GM12878 (cell line): ENCODE measurements around the gene PCGF1. TPM values are rescaled to one million over a fixed set of nuclear protein-coding genes. Genes with fewer than 3 reads are reported as not detected.

ENCODE experiments used
- ATAC-seq: fragments of 200-7000 bp; cut with Tn5 transposase; 3 replicates; pipeline ENCODE4 v1.9.1; 2020; ENCODE audit warnings: mild to moderate bottlenecking, moderate library complexity
- BruUV-seq: library from RNA; stranded (reverse); fragments of 400-500 nt; replicated peaks from 2 replicates; lab custom pipeline; 2021; lab: Mats Ljungman, UMichigan
- CTCF ChIA-PET: fragments of 300-600 bp; sonication (Branson Sonifier 250); formaldehyde crosslinking; extraction: SDS; loops from one replicate; lab custom pipeline; 2021; ENCODE audit warnings: inconsistent platforms; lab: Yijun Ruan, JAX
- POLR2A ChIA-PET: fragments of 350-600 bp; formaldehyde crosslinking; extraction: SDS; loops from one replicate; lab custom pipeline; 2021; ENCODE audit warnings: inconsistent platforms; lab: Charles Lee
- RAD21 ChIA-PET: fragments of 300-600 bp; sonication (Branson Sonifier 250); formaldehyde crosslinking; loops from one replicate; lab custom pipeline; 2023; ENCODE audit warnings: antibody characterized with exemption; ENCODE audit not compliant: unreplicated experiment; lab: Charles Lee
- SMC1A ChIA-PET: fragments of 300-600 bp; sonication (Branson Sonifier 250); formaldehyde crosslinking; loops from one replicate; lab custom pipeline; 2023; ENCODE audit not compliant: unreplicated experiment, uncharacterized antibody; lab: Charles Lee
- DNase-seq: peaks from one replicate; pipeline ENCODE4 v3.0.0-alpha.2; 2011; ENCODE audit warnings: low read depth, low spot score
- FAIRE-seq: peaks from 3 replicates; lab custom pipeline; 2011; peaks lifted over from hg19 to GRCh38; lab: Jason Lieb, UNC
- H2AFZ ChIP-seq: 2 replicates; pipeline ENCODE4 v1.6.0; 2011; ENCODE audit warnings: low read depth, low read length, control low read depth; ENCODE audit not compliant: control insufficient read depth
- H3K27ac ChIP-seq: 2 replicates; pipeline ENCODE4 v1.5.1; 2011; ENCODE audit warnings: control low read depth; ENCODE audit not compliant: control insufficient read depth, insufficient read depth
- H3K27me3 ChIP-seq, 2 experiments: replicated peaks in 1 of 2; 2 replicates each; pipeline versions ENCODE4 v1.6.0 to v1.6.1; 2011; ENCODE audit warnings: low read length in 1 of 2; ENCODE audit not compliant: control insufficient read depth in 2 of 2, insufficient read depth in 2 of 2
- H3K36me3 ChIP-seq, 2 experiments: 2 replicates each; pipeline ENCODE4 v1.5.1; 2011; ENCODE audit warnings: low read length in 1 of 2; ENCODE audit not compliant: control insufficient read depth in 2 of 2, insufficient read depth in 2 of 2
- H3K4me1 ChIP-seq: 2 replicates; pipeline ENCODE4 v1.6.1; 2011; ENCODE audit warnings: mild to moderate bottlenecking, low read length, moderate library complexity, mixed read lengths; ENCODE audit not compliant: control insufficient read depth, insufficient read depth
- H3K4me2 ChIP-seq: 2 replicates; pipeline ENCODE4 v1.6.0; 2011; ENCODE audit warnings: control low read depth; ENCODE audit not compliant: control insufficient read depth, insufficient read depth
- H3K4me3 ChIP-seq: fragments of 200-600 bp; sonication (generic); 2 replicates; pipeline ENCODE4 v1.5.1; 2016
- H3K79me2 ChIP-seq: 2 replicates; pipeline ENCODE4 v1.6.0; 2011; ENCODE audit warnings: low read length; ENCODE audit not compliant: control insufficient read depth, insufficient read depth
- H3K9ac ChIP-seq: 2 replicates; pipeline ENCODE4 v1.8.0; 2011; ENCODE audit warnings: low read length, control low read depth, mixed read lengths; ENCODE audit not compliant: control insufficient read depth, insufficient read depth
- H3K9me3 ChIP-seq: replicated peaks from 3 replicates; pipeline ENCODE4 v1.5.1; 2011; ENCODE audit warnings: mild to moderate bottlenecking, low read length; ENCODE audit not compliant: control insufficient read depth, insufficient read depth
- H4K20me1 ChIP-seq: 2 replicates; pipeline ENCODE4 v1.6.0; 2011; ENCODE audit not compliant: control insufficient read depth, insufficient read depth
- EGR1 ChIP-seq, 2 experiments: IDR thresholded peaks; 1 replicate in 1 of 2; 2 replicates in 1 of 2; pipeline ENCODE4 v1.6.1; 2011 to 2012; ENCODE audit warnings: low read depth in 2 of 2, low read length in 2 of 2, borderline replicate concordance in 1 of 2, mild to moderate bottlenecking in 1 of 2, moderate library complexity in 1 of 2
- ELK1 ChIP-seq: IDR thresholded peaks from 2 replicates; pipeline ENCODE4 v1.6.1; 2012; ENCODE audit warnings: low read depth, low read length, improper control_type of control experiment
- NFIC ChIP-seq: IDR thresholded peaks from 2 replicates; pipeline ENCODE4 v1.6.1; 2012; ENCODE audit warnings: low read depth, mild to moderate bottlenecking, inconsistent platforms, low read length, moderate library complexity
- SP1 ChIP-seq: IDR thresholded peaks from one replicate; pipeline ENCODE4 v1.6.1; 2011; ENCODE audit warnings: low read depth, low read length
- ZNF274 ChIP-seq: IDR thresholded peaks from one replicate; pipeline ENCODE4 v1.8.0; 2011; ENCODE audit not compliant: insufficient read length, insufficient read depth
- WGBS: methylation state at CpG from one replicate; pipeline ENCODE4 v1.1.6; 2016; ENCODE audit warnings: low lambda C conversion rate; ENCODE audit not compliant: insufficient replicate concordance, insufficient coverage; ENCODE audit errors: missing lambda C conversion rate; 5-methylcytosine and 5-hydroxymethylcytosine counted together
- in situ Hi-C: fragments of 300-500 bp; cut with MboI; formaldehyde crosslinking; loops from 9 replicates; pipeline ENCODE4 v1.14.3; 2018; ENCODE audit warnings: mixed read lengths
- intact Hi-C: fragments of 100-400 bp; cut with micrococcal nuclease; formaldehyde crosslinking; loops from one replicate; pipeline ENCODE4 v1.14.2; 2022; ENCODE audit not compliant: unreplicated experiment
- polyA plus RNA-seq, 11 experiments: library from polyadenylated mRNA; depleted of rRNA in 4 of 11; unstranded in 6 of 11; stranded (reverse) in 5 of 11; fragments of >200 nt; fragmentation: Nextera tagmentation in 4 of 11; fragmentation: Illumina TruSeq in 1 of 11; extraction: Ambion mirVana in 4 of 11; extraction: Trizol in 1 of 11; gene quantifications; 1 replicate in 1 of 11; 2 replicates in 10 of 11; pipeline versions ENCODE4 v1.2.1 to v1.2.3, GENCODE V29; 2011 to 2016; ENCODE audit warnings: inconsistent platforms in 2 of 11, missing spikeins in 2 of 11, low read depth in 1 of 11
- total RNA-seq, 4 experiments: library from RNA; depleted of rRNA in 3 of 4; stranded (reverse); fragments of >200 nt in 3 of 4; fragmentation: Illumina TruSeq in 1 of 4; extraction: Trizol in 1 of 4; gene quantifications; 2 replicates each; pipeline versions ENCODE4 v1.2.1 to v1.2.3, GENCODE V29; 2013 to 2021
- TF ChIP-seq, protein P1 (sequence below): IDR thresholded peaks from 2 replicates; pipeline ENCODE4 v1.6.1; 2011; ENCODE audit warnings: mild to moderate bottlenecking, low read depth, low read length, moderate library complexity; ENCODE audit not compliant: insufficient replicate concordance

The PCGF1 gene
- total and polyA plus RNA-seq, 10 of the 15 experiments (the other 5 are each of a cell fraction or from before 2014, with no cell fraction given): 23.1 to 50.8 (median 27.4) TPM

- H3K4me2 ChIP-seq: peak overlapping the region; percentile 96
- peaks cover 27% of the 10 kb centered on the region for H3K79me2 ChIP-seq
- ChIA-PET CTCF (interaction anchor here (0.5 to 19.4 kb wide), 16 partner anchors 9 to 149 kb away, joined by 3 to 280 read pairs (median 6); partner anchors contain the start of genes AUP1, DQX1, HTRA2 and INO80B), SMC1A (interaction anchor here (0.7 to 5.7 kb wide), 12 partner anchors 8 to 107 kb away, joined by 3 to 128 read pairs (median 7); partner anchors contain the start of genes C2orf81, HTRA2, INO80B and MRPL53), RAD21 (interaction anchor here (0.6 to 5.9 kb wide), 13 partner anchors 9 to 657 kb away, joined by 3 to 121 read pairs (median 5); partner anchors contain the start of genes AUP1, DQX1, HTRA2 and INO80B), POLR2A (interaction anchor here (0.7 to 3.6 kb wide), 13 partner anchors 9 to 119 kb away, joined by 3 to 44 read pairs (median 5); partner anchors contain the start of genes AUP1, HTRA2, INO80B and MOGS)
- in situ Hi-C loops (loop anchor here (10.0 kb wide), 1 partner anchor 103 kb away; no protein-coding TSS in a partner anchor), intact Hi-C loops (no loop called here)
- no peaks in the 10 kb centered on the region; the same call in 1 of the 2 replicates for H4K20me1 ChIP-seq
- H3K4me1 ChIP-seq: peaks cover 13% of the 10 kb centered on the region
- no peaks in the 10 kb centered on the region; a peak in 1 of 4 replicates for H3K27me3 ChIP-seq
- peak overlapping the region; percentile 97 for H3K4me3 ChIP-seq
- DNase-seq (no peak), ATAC-seq (no peak), FAIRE-seq (no peak)
- H3K36me3 ChIP-seq: no peaks in the 10 kb centered on the region
- H3K9me3 ChIP-seq: no peaks in the 10 kb centered on the region
- no peak overlapping the region for H2AFZ ChIP-seq
- H3K9ac ChIP-seq: peak overlapping the region; percentile 91
- WGBS: 61% methylated on average over 3 of the region's 3 CpGs
- no TSS peak for BruUV-seq
- TF ChIP-seq NFIC: no peak
- no peak for TF ChIP-seq EGR1 (IDR thresholded peaks at IDR 0.05; ENCODE audit: borderline replicate concordance in 1 of 2, low read depth in 2 of 2, low read length in 2 of 2)
- TF ChIP-seq SP1: no peak
- TF ChIP-seq ELK1: no peak
- TF ChIP-seq, protein P1, sequence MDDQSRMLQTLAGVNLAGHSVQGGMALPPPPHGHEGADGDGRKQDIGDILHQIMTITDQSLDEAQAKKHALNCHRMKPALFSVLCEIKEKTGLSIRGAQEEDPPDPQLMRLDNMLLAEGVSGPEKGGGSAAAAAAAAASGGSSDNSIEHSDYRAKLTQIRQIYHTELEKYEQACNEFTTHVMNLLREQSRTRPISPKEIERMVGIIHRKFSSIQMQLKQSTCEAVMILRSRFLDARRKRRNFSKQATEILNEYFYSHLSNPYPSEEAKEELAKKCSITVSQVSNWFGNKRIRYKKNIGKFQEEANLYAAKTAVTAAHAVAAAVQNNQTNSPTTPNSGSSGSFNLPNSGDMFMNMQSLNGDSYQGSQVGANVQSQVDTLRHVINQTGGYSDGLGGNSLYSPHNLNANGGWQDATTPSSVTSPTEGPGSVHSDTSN: no peak
- no peak for TF ChIP-seq ZNF274
- H3K27ac ChIP-seq: no peak overlapping the region
These were observed 26.1 kb downstream of the PCGF1 start for GRCh38 chr2:74481431-74481830.
